Endothelial cell of umbilical vein (primary cell): ENCODE results near the gene ASAP2. TPM values are rescaled to one million over a fixed set of nuclear protein-coding genes. Genes with fewer than 3 reads are reported as not detected.

ENCODE experiments used
- BruUV-seq: library from RNA; stranded (reverse); fragments of 400-500 nt; replicated peaks from 2 replicates; lab custom pipeline; 2021; lab: Mats Ljungman, UMichigan
- CTCF ChIA-PET: fragments of 300-600, 350-600 bp; sonication (Branson Sonifier 250); formaldehyde crosslinking; loops from one replicate; lab custom pipeline; 2021; ENCODE audit warnings: antibody characterized with exemption, inconsistent platforms; lab: Charles Lee
- POLR2A ChIA-PET: fragments of 300-600, 350-600 bp; sonication (Branson Sonifier 250); formaldehyde crosslinking; loops from one replicate; lab custom pipeline; 2021; ENCODE audit warnings: antibody characterized with exemption, inconsistent platforms; lab: Charles Lee
- DNase-seq: peaks from one replicate; pipeline ENCODE4 v3.0.0-alpha.2; 2011; ENCODE audit warnings: low read depth, low spot score
- FAIRE-seq: peaks from 2 replicates; lab custom pipeline; 2011; peaks lifted over from hg19 to GRCh38; lab: Jason Lieb, UNC
- H2AFZ ChIP-seq: 2 replicates; pipeline ENCODE4 v1.6.0; 2012; ENCODE audit warnings: low read depth, low read length, control low read depth, inconsistent platforms
- H3K27ac ChIP-seq: 2 replicates; pipeline ENCODE4 v1.5.1; 2011; ENCODE audit warnings: low read depth, mild to moderate bottlenecking, control low read depth, low read length, moderate library complexity; ENCODE audit not compliant: insufficient read depth
- H3K27me3 ChIP-seq, 2 experiments: 2 replicates each; pipeline versions ENCODE4 v1.6.0 to v1.6.1; 2011; ENCODE audit warnings: low read length in 2 of 2, mixed read lengths in 1 of 2; ENCODE audit not compliant: control insufficient read depth in 2 of 2, insufficient read depth in 2 of 2
- H3K36me3 ChIP-seq, 2 experiments: 2 replicates in 1 of 2; 3 replicates in 1 of 2; pipeline ENCODE4 v1.5.1; 2011; ENCODE audit warnings: low read length in 2 of 2, mild to moderate bottlenecking in 1 of 2, moderate library complexity in 1 of 2; ENCODE audit not compliant: control insufficient read depth in 2 of 2, insufficient read depth in 2 of 2; ENCODE audit errors: extremely low read depth in 1 of 2
- H3K4me1 ChIP-seq: 3 replicates; pipeline ENCODE4 v1.5.1; 2011; ENCODE audit warnings: mild to moderate bottlenecking, low read length; ENCODE audit not compliant: control insufficient read depth, insufficient read depth; ENCODE audit errors: extremely low read depth
- H3K4me2 ChIP-seq: 2 replicates; pipeline ENCODE4 v1.6.1; 2011; ENCODE audit warnings: low read length, control low read depth, mixed read lengths; ENCODE audit not compliant: insufficient read depth
- H3K4me3 ChIP-seq, 3 experiments: fragments of 200-600 bp in 1 of 3; sonication (generic), shearing (Covaris generic) in 1 of 3; replicated peaks in 1 of 3; 2 replicates each; pipeline ENCODE4 v1.5.1; 2011 to 2016; ENCODE audit warnings: control low read depth in 3 of 3, low read length in 3 of 3, mild to moderate bottlenecking in 2 of 3, inconsistent platforms in 1 of 3, low read depth in 1 of 3, moderate library complexity in 1 of 3; ENCODE audit not compliant: insufficient read depth in 1 of 3
- H3K79me2 ChIP-seq: 2 replicates; pipeline ENCODE4 v1.6.0; 2012; ENCODE audit warnings: low read length, inconsistent platforms; ENCODE audit not compliant: control insufficient read depth, insufficient read depth
- H3K9ac ChIP-seq: replicated peaks from 2 replicates; pipeline ENCODE3; 2011; ENCODE audit warnings: low read length, control low read depth; ENCODE audit not compliant: insufficient read depth; ENCODE audit errors: extremely low read depth
- H3K9me1 ChIP-seq: replicated peaks from 3 replicates; pipeline ENCODE4 v1.6.0; 2011; ENCODE audit warnings: mild to moderate bottlenecking, low read length; ENCODE audit not compliant: control insufficient read depth, insufficient read depth; ENCODE audit errors: extremely low read depth
- H3K9me3 ChIP-seq: replicated peaks from 2 replicates; pipeline ENCODE4 v1.5.1; 2012; ENCODE audit warnings: low read length, inconsistent platforms; ENCODE audit not compliant: control insufficient read depth, insufficient read depth
- H4K20me1 ChIP-seq: replicated peaks from 2 replicates; pipeline ENCODE3; 2011; ENCODE audit warnings: mild to moderate bottlenecking, low read length; ENCODE audit not compliant: control insufficient read depth, insufficient read depth; ENCODE audit errors: extremely low read depth
- CTCF ChIP-seq, 2 donors: IDR thresholded peaks; 1 replicate in 1 of 2; 2 replicates in 1 of 2; pipeline ENCODE4 v1.5.1; 2011; ENCODE audit warnings: low read length in 2 of 2, mild to moderate bottlenecking in 2 of 2, moderate library complexity in 2 of 2, control low read depth in 1 of 2, inconsistent platforms in 1 of 2, low read depth in 1 of 2; ENCODE audit not compliant: insufficient read depth in 1 of 2; ENCODE audit errors: extremely low read depth in 1 of 2
- EZH2 ChIP-seq: IDR thresholded peaks from 2 replicates; pipeline ENCODE4 v1.6.1; 2012; ENCODE audit warnings: borderline replicate concordance, low read depth, mild to moderate bottlenecking, moderate library complexity, low read length, inconsistent platforms; ENCODE audit not compliant: severe bottlenecking
- FOS ChIP-seq: IDR thresholded peaks from 2 replicates; pipeline ENCODE4 v1.6.1; 2011; ENCODE audit warnings: mild to moderate bottlenecking, low read length, moderate library complexity, borderline replicate concordance; ENCODE audit not compliant: insufficient read depth
- GATA2 ChIP-seq: IDR thresholded peaks from 2 replicates; pipeline ENCODE4 v1.7.0; 2011; ENCODE audit warnings: low read depth, mild to moderate bottlenecking, moderate library complexity, mixed read lengths, low read length; ENCODE audit not compliant: insufficient read length, insufficient read depth
- JUN ChIP-seq: IDR thresholded peaks from 2 replicates; pipeline ENCODE4 v1.6.1; 2011; ENCODE audit warnings: borderline replicate concordance, low read depth; ENCODE audit not compliant: insufficient read length, insufficient read depth
- MYC ChIP-seq: IDR thresholded peaks from one replicate; pipeline ENCODE4 v1.6.1; 2011; ENCODE audit warnings: mild to moderate bottlenecking, low read depth, low read length
- POLR2A ChIP-seq: IDR thresholded peaks from 2 replicates; pipeline ENCODE4 v1.6.1; 2012; ENCODE audit warnings: low read depth, mild to moderate bottlenecking, control low read depth, low read length
- POLR2AphosphoS5 ChIP-seq: IDR thresholded peaks from 2 replicates; pipeline ENCODE4 v1.6.1; 2012; ENCODE audit warnings: low read depth, mild to moderate bottlenecking, control low read depth, low read length, moderate library complexity; ENCODE audit not compliant: insufficient read depth
- dilution Hi-C: fragments of 300-500 bp; cut with MboI; formaldehyde crosslinking; loops from one replicate; pipeline ENCODE4 v1.15.0; 2019; ENCODE audit warnings: low sequenced_read_pairs; ENCODE audit not compliant: extremely low pct_ligation_motif_present
- intact Hi-C: fragments of 100-400 bp; cut with micrococcal nuclease; formaldehyde crosslinking; loops from one replicate; pipeline ENCODE4 v1.10.0; 2022
- polyA plus RNA-seq, 4 experiments: library from polyadenylated mRNA; depleted of rRNA in 3 of 4; stranded (reverse) in 3 of 4; unstranded in 1 of 4; fragments of >200 nt; gene quantifications; 2 replicates each; pipeline versions ENCODE4 v1.2.1 to v1.2.3, GENCODE V29; 2011 to 2012; ENCODE audit warnings: missing spikeins in 1 of 4
- total RNA-seq: library from RNA; stranded (reverse); gene quantifications from 2 replicates; pipeline ENCODE4 v1.2.3, GENCODE V29; 2021
- TF ChIP-seq, protein P1 (sequence below): IDR thresholded peaks from 2 replicates; pipeline ENCODE4 v1.6.1; 2011; ENCODE audit not compliant: insufficient read depth, insufficient read length

The ASAP2 gene
- total and polyA plus RNA-seq, 2 donors (not counting 3 experiments of a cell fraction or from before 2014, with no cell fraction given) = 31.1 to 79.2 TPM

DNA sequence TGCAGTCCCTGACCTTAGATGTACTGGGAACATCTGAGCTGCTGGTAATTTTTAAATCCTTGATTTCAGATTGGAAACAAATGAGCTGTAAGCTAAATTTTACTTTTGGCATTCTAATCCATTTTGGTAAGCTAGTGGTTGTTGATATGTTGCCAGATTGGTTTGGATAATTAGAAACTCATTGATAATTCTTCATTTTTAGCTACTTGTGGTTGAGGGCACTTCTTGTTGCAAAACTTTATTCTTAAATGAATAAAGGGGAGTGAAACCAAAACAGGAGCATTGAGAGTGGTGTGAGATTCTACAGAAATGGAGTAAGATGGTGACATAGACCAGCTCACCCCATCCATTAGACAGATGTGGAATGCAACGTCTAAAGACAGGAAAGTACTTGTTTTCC, 152.2 kb downstream of the ASAP2 start:
- H3K9ac ChIP-seq = no peak overlapping the region
- no peaks in the 10 kb centered on the region for H3K4me1 ChIP-seq
- dilution Hi-C loops (loop anchor here (25.0 kb wide), 1 partner anchor 197 kb away; no protein-coding TSS in a partner anchor), intact Hi-C loops (no loop called here)
- ChIA-PET POLR2A (no interaction called here), CTCF (interaction anchor here (0.6 to 1.7 kb wide), 5 partner anchors 12 to 216 kb away, joined by 3 to 5 read pairs (median 3); no protein-coding TSS in a partner anchor)
- no peaks in the 10 kb centered on the region for H3K27me3 ChIP-seq
- no TSS peak for BruUV-seq
- no peak overlapping the region for H3K27ac ChIP-seq
- no peaks in the 10 kb centered on the region for H3K79me2 ChIP-seq
- no peaks in the 10 kb centered on the region for H3K9me3 ChIP-seq
- no peak overlapping the region for H3K4me3 ChIP-seq
- H4K20me1 ChIP-seq = no peaks in the 10 kb centered on the region
- no peak overlapping the region for H3K4me2 ChIP-seq
- no peaks in the 10 kb centered on the region for H3K9me1 ChIP-seq
- FAIRE-seq = no peak
- TF ChIP-seq, protein P1, sequence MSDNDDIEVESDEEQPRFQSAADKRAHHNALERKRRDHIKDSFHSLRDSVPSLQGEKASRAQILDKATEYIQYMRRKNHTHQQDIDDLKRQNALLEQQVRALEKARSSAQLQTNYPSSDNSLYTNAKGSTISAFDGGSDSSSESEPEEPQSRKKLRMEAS = no peak
- DNase-seq = no peak
- peaks cover 26 to 31% of the 10 kb centered on the region in 2 experiments for H3K36me3 ChIP-seq
- no peak overlapping the region for H2AFZ ChIP-seq

- TF ChIP-seq EZH2 (no peak), GATA2 (no peak), CTCF (IDR thresholded peaks at IDR 0.05; ENCODE audit: extremely low read depth in 1 of 2, insufficient read depth in 1 of 2, low read depth in 1 of 2, low read length in 2 of 2) (no peak), POLR2AphosphoS5 (no peak), MYC (no peak), POLR2A (no peak), FOS (no peak), JUN (no peak)
- TF ChIP-seq, protein P1 = no peak
- POLR2A ChIA-PET = no interaction called here
- intact Hi-C loops (no loop called here), dilution Hi-C loops (loop anchor here (25.0 kb wide), 1 partner anchor 197 kb away; no protein-coding TSS in a partner anchor)
- DNase-seq (no peak), FAIRE-seq (no peak)
- no peak overlapping the region for H3K4me2 ChIP-seq
- no peaks in the 10 kb centered on the region for H3K9me1 ChIP-seq
- no peak overlapping the region for H2AFZ ChIP-seq
- no peaks in the 10 kb centered on the region for H3K79me2 ChIP-seq
- no peak overlapping the region for H3K4me3 ChIP-seq
- peaks cover 21 to 31% of the 10 kb centered on the region in 2 experiments for H3K36me3 ChIP-seq
- no TSS peak for BruUV-seq
- no peaks in the 10 kb centered on the region for H3K9me3 ChIP-seq
- H4K20me1 ChIP-seq = no peaks in the 10 kb centered on the region
- no peaks in the 10 kb centered on the region for H3K27me3 ChIP-seq
- H3K9ac ChIP-seq = no peak overlapping the region
- CTCF ChIA-PET = interaction anchor here (0.6 to 1.7 kb wide), 5 partner anchors 12 to 1701 kb away, joined by 3 to 5 read pairs (median 3); no protein-coding TSS in a partner anchor
- no peak overlapping the region for H3K27ac ChIP-seq
- H3K4me1 ChIP-seq = no peaks in the 10 kb centered on the region
These were observed 152.9 kb downstream of the ASAP2 start for GRCh38 chr2:9359463-9359862.
